Eye (tissue), 1 donor: ENCODE data around the gene WDFY1.
A peak's percentile ranks its signal among the peaks of the same experiment; 100 is the strongest.

Experiments used
- DNase-seq: peaks from one replicate; pipeline ENCODE4 v3.0.0-alpha.2; 2015

Gene WDFY1

DNA sequence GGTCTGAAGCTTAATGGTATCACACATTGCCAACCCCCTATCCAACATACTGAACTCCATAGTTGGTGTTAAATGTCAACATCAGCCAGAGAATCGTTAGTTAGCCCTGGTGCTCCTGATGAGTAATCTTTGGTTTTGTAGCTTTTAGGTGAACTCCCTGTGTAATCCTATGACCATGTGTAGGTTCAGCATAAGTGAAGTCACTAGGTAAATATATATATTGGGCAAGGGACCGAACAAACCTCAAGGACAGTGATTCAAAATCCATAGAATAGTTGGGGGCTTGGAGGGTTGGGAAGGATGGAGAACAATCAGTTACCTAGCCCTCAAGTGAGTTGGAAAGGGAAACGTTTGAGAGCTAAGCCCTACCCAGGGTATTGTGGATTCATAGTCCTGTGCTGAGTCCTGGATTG lies 91.7 kb downstream of the WDFY1 start:
- DNase-seq = no peak

DNA sequence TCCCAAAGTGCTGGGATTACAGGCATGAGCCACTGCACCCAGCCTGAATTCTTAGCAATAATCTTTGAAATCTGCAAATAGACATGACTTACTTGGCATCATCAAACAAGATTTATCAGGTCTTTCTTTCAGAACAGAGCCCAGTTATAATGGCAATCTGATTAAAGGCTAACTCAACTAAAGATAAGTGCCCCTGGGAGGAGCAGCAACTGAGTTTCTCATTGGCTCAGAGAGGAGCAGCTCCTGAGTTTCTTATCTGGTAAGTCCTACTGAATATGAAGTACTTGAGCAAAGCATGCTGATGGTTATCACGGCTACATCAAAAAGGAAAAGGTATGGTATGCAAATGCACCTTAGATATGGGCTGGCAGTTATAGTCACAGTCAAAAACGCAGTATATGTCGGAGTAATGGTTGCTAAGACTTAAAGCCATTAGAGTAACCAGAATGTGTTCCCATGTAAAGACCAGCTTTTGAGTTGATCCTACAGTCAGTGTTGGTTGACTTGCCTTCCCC lies 92.8 kb downstream of the WDFY1 start:
- no peak for DNase-seq

- no peak for DNase-seq
These were observed 97.7 kb downstream of the WDFY1 start for GRCh38 chr2:223847410-223847809.

GRCh38 chr2:223846515-223846914 lies 98.6 kb downstream of the WDFY1 start:
- peak; percentile 16 for DNase-seq

DNA sequence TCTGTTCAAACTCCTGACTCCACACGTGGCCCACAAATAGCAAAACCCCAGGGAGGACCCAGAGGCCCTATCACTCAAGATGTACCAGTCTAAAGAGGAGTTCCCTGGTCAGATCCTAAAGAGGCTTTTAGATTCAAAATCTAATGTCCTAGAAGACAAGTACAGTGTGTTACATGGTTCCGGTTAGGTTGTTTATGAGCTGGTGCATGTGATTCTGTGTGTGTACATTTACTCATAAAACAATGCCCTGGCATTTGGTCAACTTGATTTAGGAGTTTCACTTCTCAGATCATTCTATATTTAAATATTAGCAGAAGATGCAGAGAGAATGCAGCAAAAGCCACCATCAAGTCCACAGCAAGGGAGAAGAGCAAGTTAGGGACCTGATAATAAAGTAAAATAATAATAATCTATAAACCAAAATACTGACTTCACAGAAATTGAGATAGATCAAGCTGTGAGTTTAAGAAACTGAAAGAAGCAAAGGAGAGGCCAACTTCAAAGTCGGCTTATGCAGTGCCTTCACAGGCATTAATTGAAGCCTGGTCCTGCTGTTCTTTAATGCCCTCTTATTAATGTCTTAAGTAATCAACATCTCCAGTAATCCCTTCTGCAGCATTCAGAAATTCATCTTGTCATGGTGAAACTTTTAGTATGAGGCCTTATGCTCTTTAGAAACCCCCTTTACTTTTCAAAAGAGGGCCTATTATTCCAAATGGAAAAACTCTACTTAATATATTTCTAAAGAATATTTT lies 103.5 kb downstream of the WDFY1 start:
- DNase-seq = peak; percentile 57

GRCh38 chr2:223837287-223838061 lies 107.7 kb downstream of the WDFY1 start, which contains the start of gene AP1S3:
Gene AP1S3, minus strand, starts transcription at chr2:223837582. Its CDS starts 132 bp downstream, at chr2:223837450.
- peak; percentile 86 for DNase-seq

DNA sequence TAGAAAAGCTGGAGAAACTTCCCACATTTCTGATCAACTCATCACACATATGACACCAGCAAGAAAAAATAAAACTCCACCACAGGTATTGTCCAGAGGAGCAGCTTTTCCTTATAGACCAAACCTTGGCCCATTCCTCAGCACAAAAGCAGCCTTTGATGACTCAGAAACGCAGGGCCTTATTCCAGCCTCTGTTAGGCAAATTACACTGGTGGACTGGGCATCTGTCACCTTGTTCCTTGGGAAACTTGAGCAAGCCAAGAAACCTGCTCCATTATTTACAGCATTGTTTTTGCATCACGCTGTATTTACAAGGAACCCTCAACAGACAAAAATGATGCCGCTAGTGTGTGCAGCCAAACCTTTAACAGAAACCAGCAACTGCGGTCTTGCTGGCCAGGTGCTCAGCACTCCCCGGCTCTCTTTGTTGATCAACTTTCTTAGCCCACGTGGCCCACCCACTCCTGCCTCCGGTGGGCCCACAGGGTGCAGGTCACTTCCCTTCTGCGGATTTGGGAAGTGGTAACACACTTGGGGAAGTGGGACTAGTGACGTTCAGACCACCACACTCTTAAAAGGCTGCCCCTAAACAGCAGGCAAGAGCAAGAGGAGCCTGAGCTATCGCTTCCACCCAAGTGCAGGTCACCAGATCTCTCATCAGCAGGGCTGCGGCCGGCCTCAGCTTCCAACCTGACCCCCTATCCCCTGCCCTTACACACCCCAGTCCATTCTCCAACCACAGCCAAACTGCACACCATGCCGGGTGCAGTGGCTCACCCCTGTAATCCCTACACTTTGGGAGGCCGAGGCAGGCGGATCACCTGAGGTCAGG lies 109.2 kb downstream of the WDFY1 start:
- no peak for DNase-seq

DNA sequence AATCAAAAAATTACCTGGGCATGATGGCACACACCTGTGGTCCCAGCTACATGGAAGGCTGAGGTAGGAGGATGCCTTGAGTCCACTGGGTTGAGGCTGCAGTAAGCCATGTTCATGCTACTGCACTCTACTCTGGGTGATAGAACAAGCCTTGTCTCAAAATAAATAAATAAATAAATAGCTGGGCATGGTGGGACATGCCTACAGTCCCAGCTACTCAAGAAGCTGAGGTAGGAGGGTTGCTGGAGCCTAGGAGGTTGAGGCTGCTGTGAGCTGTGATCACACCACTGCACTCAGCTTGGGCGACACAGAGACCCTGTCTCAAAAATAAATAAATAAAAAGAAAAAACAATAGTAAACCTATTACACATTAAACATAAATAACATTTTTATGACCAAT lies 110.7 kb downstream of the WDFY1 start:
- DNase-seq = no peak

- DNase-seq = peak; percentile 18
These were observed 112.8 kb downstream of the WDFY1 start for GRCh38 chr2:223832241-223832903.

- no peak for DNase-seq
These were observed 116.0 kb downstream of the WDFY1 start for GRCh38 chr2:223829128-223829527.

- no peak for DNase-seq
These were observed 116.8 kb downstream of the WDFY1 start for GRCh38 chr2:223828314-223828713.

GRCh38 chr2:223826995-223827394 lies 118.1 kb downstream of the WDFY1 start:
- DNase-seq = no peak
